HCT116 (cell line): ENCODE measurements around the gene VRK1. TPM values are rescaled to one million over a fixed set of nuclear protein-coding genes. Genes with fewer than 3 reads are reported as not detected.

Experiments
- ATAC-seq: fragments of 200-7000 bp; cut with Tn5 transposase; 2 replicates; pipeline ENCODE4 v1.9.1; 2020; ENCODE audit warnings: mild to moderate bottlenecking, moderate library complexity
- Bru-seq: library from RNA; stranded (reverse); fragments of 400-500 nt; gene quantifications from one replicate; lab custom pipeline; 2021; lab: Mats Ljungman, UMichigan
- BruChase-seq, 2 experiments: library from RNA; stranded (reverse); fragments of 400-500 nt; gene quantifications; one replicate each; lab custom pipeline; 2021; lab: Mats Ljungman, UMichigan
- BruUV-seq: library from RNA; stranded (reverse); fragments of 400-500 nt; replicated peaks from 2 replicates; lab custom pipeline; 2021; lab: Mats Ljungman, UMichigan
- CTCF ChIA-PET: fragments of 300-600 bp; sonication (Branson Sonifier 250); formaldehyde crosslinking; loops from one replicate; lab custom pipeline; 2021; ENCODE audit warnings: antibody characterized with exemption; lab: Charles Lee
- POLR2A ChIA-PET: fragments of 300-600, 350-600 bp; sonication (Branson Sonifier 250); formaldehyde crosslinking; loops from one replicate; lab custom pipeline; 2021; ENCODE audit warnings: antibody characterized with exemption; lab: Charles Lee
- RAD21 ChIA-PET, 2 experiments: fragments of 300-600 bp; sonication (Branson Sonifier 250); formaldehyde crosslinking; loops; one replicate each; lab custom pipeline; 2023; ENCODE audit warnings: low total read pairs in 2 of 2; ENCODE audit not compliant: uncharacterized antibody in 2 of 2, unreplicated experiment in 2 of 2, low non-redundant PET in 1 of 2; lab: Charles Lee
- DNase-seq: peaks from one replicate; pipeline ENCODE4 v3.0.0-alpha.2; 2010; ENCODE audit warnings: low read depth, low spot score
- H2AFZ ChIP-seq: fragments of 200-600 bp; shearing (Covaris generic), sonication (generic); 2 replicates; pipeline ENCODE4 v1.6.1; 2017; ENCODE audit warnings: low read depth, mixed run types, mixed read lengths, antibody characterized with exemption, low read length; ENCODE audit not compliant: poor library complexity, severe bottlenecking
- H3K27ac ChIP-seq: 2 replicates; pipeline ENCODE4 v1.5.1; 2012; ENCODE audit warnings: low read depth, low read length
- H3K27me3 ChIP-seq: fragments of 200-600 bp; sonication (generic); 2 replicates; pipeline ENCODE4 v1.6.1; 2016; ENCODE audit warnings: mixed run types, low read length, mixed read lengths; ENCODE audit not compliant: insufficient read depth
- H3K36me3 ChIP-seq, 2 experiments: fragments of 200-500 bp in 1 of 2; fragments of 200-600 bp in 1 of 2; sonication (Bioruptor generic) in 1 of 2; sonication (generic) in 1 of 2; 2 replicates each; pipeline versions ENCODE4 v1.5.1 to v1.6.1; 2014 to 2016; ENCODE audit warnings: low read length in 2 of 2, inconsistent platforms in 1 of 2, mixed read lengths in 1 of 2, mixed run types in 1 of 2; ENCODE audit not compliant: insufficient read depth in 2 of 2, control insufficient read depth in 1 of 2
- H3K4me1 ChIP-seq, 2 experiments: fragments of 200-600 bp in 1 of 2; sonication (generic) in 1 of 2; 2 replicates each; pipeline versions ENCODE4 v1.5.1 to v1.6.1; 2012 to 2017; ENCODE audit warnings: low read length in 2 of 2, inconsistent platforms in 1 of 2, mild to moderate bottlenecking in 1 of 2, mixed read lengths in 1 of 2, mixed run types in 1 of 2, moderate library complexity in 1 of 2; ENCODE audit not compliant: insufficient read depth in 2 of 2, control insufficient read depth in 1 of 2
- H3K4me2 ChIP-seq: fragments of 200-600 bp; sonication (generic); 2 replicates; pipeline ENCODE4 v1.6.1; 2017; ENCODE audit warnings: mixed run types, low read length, mixed read lengths
- H3K4me3 ChIP-seq, 2 experiments: fragments of 200-600 bp in 1 of 2; sonication (generic) in 1 of 2; replicated peaks in 1 of 2; 2 replicates each; pipeline ENCODE4 v1.5.1; 2011 to 2016; ENCODE audit warnings: low read length in 2 of 2, control low read depth in 1 of 2, low read depth in 1 of 2, mild to moderate bottlenecking in 1 of 2, mixed read lengths in 1 of 2, mixed run types in 1 of 2
- H3K79me2 ChIP-seq: fragments of 200-600 bp; sonication (generic); 2 replicates; pipeline ENCODE4 v1.6.1; 2017; ENCODE audit warnings: mild to moderate bottlenecking, mixed run types, low read length, moderate library complexity, mixed read lengths; ENCODE audit not compliant: insufficient read depth
- H3K9ac ChIP-seq: fragments of 200-600 bp; sonication (generic); 2 replicates; pipeline ENCODE4 v1.6.1; 2016; ENCODE audit warnings: low read length, mixed read lengths
- H3K9me2 ChIP-seq: fragments of 200-600 bp; sonication (generic), shearing (Covaris generic); 2 replicates; pipeline ENCODE4 v1.6.1; 2017; ENCODE audit warnings: mixed run types, mild to moderate bottlenecking, moderate library complexity; ENCODE audit not compliant: insufficient read depth
- H3K9me3 ChIP-seq, 2 experiments: fragments of 200-500 bp in 1 of 2; fragments of 200-600 bp in 1 of 2; sonication (Bioruptor generic) in 1 of 2; sonication (generic) in 1 of 2; 2 replicates each; pipeline ENCODE4 v1.6.1; 2014 to 2017; ENCODE audit warnings: low read length in 2 of 2, mixed read lengths in 2 of 2, inconsistent platforms in 1 of 2, low read depth in 1 of 2, mild to moderate bottlenecking in 1 of 2, mixed run types in 1 of 2, moderate library complexity in 1 of 2; ENCODE audit not compliant: control insufficient read depth in 1 of 2, insufficient read depth in 1 of 2
- H4K20me1 ChIP-seq: fragments of 200-600 bp; sonication (generic), shearing (Covaris generic); 2 replicates; pipeline ENCODE4 v1.6.1; 2017; ENCODE audit warnings: mixed run types, mild to moderate bottlenecking, moderate library complexity; ENCODE audit not compliant: insufficient read depth
- ATF3 ChIP-seq: IDR thresholded peaks from 2 replicates; pipeline ENCODE4 v1.6.1; 2012
- CBX3 ChIP-seq: IDR thresholded peaks from 2 replicates; pipeline ENCODE4 v1.6.1; 2012; ENCODE audit warnings: low read depth
- CEBPB ChIP-seq: IDR thresholded peaks from 2 replicates; pipeline ENCODE4 v1.6.1; 2012; ENCODE audit warnings: low read depth
- CTCF ChIP-seq, 3 experiments: fragments of 200-600 bp in 1 of 3; sonication (generic) in 1 of 3; IDR thresholded peaks in 2 of 3; conservative IDR thresholded peaks in 1 of 3; 2 replicates each; pipeline ENCODE4 v1.5.1; 2012 to 2017; ENCODE audit warnings: low read depth in 2 of 3, low read length in 2 of 3, antibody characterized with exemption in 1 of 3, borderline replicate concordance in 1 of 3, control low read depth in 1 of 3, mild to moderate bottlenecking in 1 of 3, mixed read lengths in 1 of 3, mixed run types in 1 of 3, moderate library complexity in 1 of 3; ENCODE audit not compliant: insufficient read depth in 1 of 3
- EGR1 ChIP-seq: IDR thresholded peaks from 2 replicates; pipeline ENCODE4 v1.6.1; 2012; ENCODE audit warnings: low read depth
- ELF1 ChIP-seq: IDR thresholded peaks from 2 replicates; pipeline ENCODE4 v1.6.1; 2012; ENCODE audit warnings: low read depth, borderline replicate concordance
- EZH2 ChIP-seq: fragments of 200-600 bp; sonication (generic); IDR thresholded peaks from 2 replicates; pipeline ENCODE4 v1.6.1; 2017; ENCODE audit warnings: antibody characterized with exemption, mixed run types
- EZH2phosphoT487 ChIP-seq: fragments of 200-600 bp; IDR thresholded peaks from 2 replicates; pipeline ENCODE4 v1.6.1; 2018; ENCODE audit warnings: antibody characterized with exemption, borderline replicate concordance
- JUND ChIP-seq: IDR thresholded peaks from 2 replicates; pipeline ENCODE4 v1.6.1; 2012
- MAX ChIP-seq: IDR thresholded peaks from 2 replicates; pipeline ENCODE4 v1.6.1; 2012
- POLR2A ChIP-seq: IDR thresholded peaks from 2 replicates; pipeline ENCODE4 v1.7.0; 2011; ENCODE audit warnings: borderline replicate concordance; ENCODE audit not compliant: insufficient read depth, insufficient read length; ENCODE audit errors: extremely low read depth
- POLR2AphosphoS5 ChIP-seq: IDR thresholded peaks from 2 replicates; pipeline ENCODE4 v1.6.1; 2011; ENCODE audit warnings: mild to moderate bottlenecking, low read depth, low read length, moderate library complexity
- SIN3A ChIP-seq: IDR thresholded peaks from 2 replicates; pipeline ENCODE4 v1.6.1; 2012; ENCODE audit warnings: low read depth
- SP1 ChIP-seq: IDR thresholded peaks from 2 replicates; pipeline ENCODE4 v1.6.1; 2012; ENCODE audit warnings: low read depth
- SRF ChIP-seq: IDR thresholded peaks from 2 replicates; pipeline ENCODE4 v1.6.1; 2012; ENCODE audit warnings: low read depth
- TCF7L2 ChIP-seq: IDR thresholded peaks from 2 replicates; pipeline ENCODE4 v1.7.0; 2011; ENCODE audit warnings: borderline replicate concordance, inconsistent platforms; ENCODE audit not compliant: insufficient read depth, insufficient read length; ENCODE audit errors: extremely low read depth
- YY1 ChIP-seq: IDR thresholded peaks from 2 replicates; pipeline ENCODE4 v1.6.1; 2011; ENCODE audit warnings: low read length, low read depth, moderate library complexity, mild to moderate bottlenecking; ENCODE audit not compliant: insufficient replicate concordance; ENCODE audit errors: extremely low read depth
- ZBTB33 ChIP-seq: IDR thresholded peaks from 2 replicates; pipeline ENCODE4 v1.6.1; 2011; ENCODE audit warnings: mild to moderate bottlenecking, low read length, moderate library complexity; ENCODE audit not compliant: insufficient replicate concordance; ENCODE audit errors: extremely low read depth
- ZFX ChIP-seq: fragments of 450-650 bp; IDR thresholded peaks from 2 replicates; pipeline ENCODE4 v1.6.1; 2017
- ZNF274 ChIP-seq: fragments of 200-500 bp; sonication (Bioruptor generic); IDR thresholded peaks from 2 replicates; pipeline ENCODE4 v1.6.1; 2014; ENCODE audit warnings: mild to moderate bottlenecking, low read depth, low read length, inconsistent platforms
- intact Hi-C: fragments of 100-400 bp; cut with micrococcal nuclease; formaldehyde crosslinking; loops from 2 replicates; pipeline ENCODE4 v1.10.0; 2022
- long read RNA-seq: library from polyadenylated mRNA; unstranded; transcript quantifications from one replicate; pipeline ENCODE4 v2.0.0, GENCODE V29; 2021; ENCODE audit not compliant: unreplicated experiment
- polyA plus RNA-seq: library from polyadenylated mRNA; unstranded; fragments of >200 nt; gene quantifications from 2 replicates; pipeline ENCODE4 v1.2.1, GENCODE V29; 2012; ENCODE audit warnings: missing spikeins
- total RNA-seq: library from RNA; stranded (reverse); gene quantifications from one replicate; pipeline ENCODE4 v1.2.1, GENCODE V29; 2021; ENCODE audit not compliant: unreplicated experiment

Gene VRK1
- total RNA-seq (51.4 TPM), Bru-seq, nascent RNA (percentile 88 among the genes with signal in this experiment), BruChase-seq, experiment 1, labeled RNA remaining after a 6-hour chase (percentile 78 among the genes with signal in this experiment), BruChase-seq, experiment 2, labeled RNA remaining after a 2-hour chase (percentile 79 among the genes with signal in this experiment)
- polyA plus RNA-seq, result 23.9 and 30.0 TPM in 2 replicates
- long read RNA-seq, transcript VRK1-201 (13 exons, 1,745 nt), result major isoform, 95 of 138 reads
- long read RNA-seq, partial matches to known transcripts, result 22 of 138 reads
- long read RNA-seq, other reads (novel, unspliced or antisense), result 21 of 138 reads

GRCh38 chr14:96796851-96797581, at the start of gene VRK1:
Gene VRK1 (plus strand): TSS chr14:96797382. CDS start chr14:96833472, 36,090 bp downstream.
- POLR2A ChIA-PET, result no interaction called here
- peak; percentile 90 for TF ChIP-seq ZBTB33
- no peak for TF ChIP-seq ELF1
- TF ChIP-seq POLR2AphosphoS5, result peak; percentile 82
- TF ChIP-seq CBX3, result no peak; the same call in 1 of the 2 replicates
- TF ChIP-seq CEBPB, result no peak
- no peak for TF ChIP-seq EGR1
- no peak for TF ChIP-seq EZH2
- no peak for TF ChIP-seq POLR2A
- peak; percentile 60 for TF ChIP-seq YY1
- TF ChIP-seq MAX, result peak; percentile 90
- TF ChIP-seq SP1, result peak; percentile 95
- TF ChIP-seq EZH2phosphoT487, result no peak
- peak; percentile 94; the same call in 1 of the 2 replicates for TF ChIP-seq ZFX
- no peak for TF ChIP-seq SRF
- TF ChIP-seq SIN3A, result peak; percentile 85; the same call in 1 of the 2 replicates
- peak; percentile 44 for TF ChIP-seq TCF7L2
- TF ChIP-seq ZNF274, result no peak
- TF ChIP-seq CTCF (IDR thresholded peaks at IDR 0.05 in 2 of 3, conservative IDR thresholded peaks at IDR 0.05 in 1 of 3; ENCODE audit: borderline replicate concordance in 1 of 3, insufficient read depth in 1 of 3, low read depth in 2 of 3, low read length in 2 of 3), result no peak
- no peak for TF ChIP-seq JUND
- no peak for TF ChIP-seq ATF3

More at GRCh38 chr14:96796851-96797581, at the start of gene VRK1:
- ChIA-PET CTCF (interaction anchor here (1.3 kb wide), 1 partner anchor 56 kb away, joined by 5 read pairs; no protein-coding TSS in a partner anchor), RAD21 (no interaction called here)
- Histone ChIP-seq H3K4me1 (peaks cover 3 to 10% of the 10 kb centered on the region in 2 experiments; a peak in 3 of 4 replicates), H4K20me1 (peaks cover 19% of the 10 kb centered on the region; the same call in 1 of the 2 replicates), H3K27ac (peak within 1 kb of the TSS; percentile 66), H3K79me2 (peaks cover 46% of the 10 kb centered on the region), H3K9me3 (no peaks in the 10 kb centered on the region), H3K4me2 (peak within 1 kb of the TSS; percentile 90), H3K36me3 (no peaks in the 10 kb centered on the region), H3K27me3 (no peaks in the 10 kb centered on the region), H3K9me2 (no peaks in the 10 kb centered on the region), H3K4me3 (peak within 1 kb of the TSS; percentile 84 to 90), H3K9ac (peak within 1 kb of the TSS; percentile 94), H2AFZ (peak within 1 kb of the TSS; percentile 42)
- DNase-seq, result peak; percentile 86
- intact Hi-C loops, result loop anchor here (10.0 kb wide), 1 partner anchor 318 kb away; no protein-coding TSS in a partner anchor
- peak; percentile 98 for ATAC-seq
- BruUV-seq, result no TSS peak
